H1 (cell line): ENCODE data around the gene ASCC3.

Source experiments
- CEBPB ChIP-seq: IDR thresholded peaks from 2 replicates; pipeline ENCODE4 v1.6.1; 2012; ENCODE audit warnings: low read depth, low read length
- EP300 ChIP-seq, 2 experiments: IDR thresholded peaks; 1 replicate in 1 of 2; 2 replicates in 1 of 2; pipeline ENCODE4 v1.6.1; 2011 to 2012; ENCODE audit warnings: low read depth in 2 of 2, low read length in 2 of 2, mild to moderate bottlenecking in 2 of 2, borderline replicate concordance in 1 of 2, inconsistent platforms in 1 of 2, moderate library complexity in 1 of 2
- JUN ChIP-seq: IDR thresholded peaks from 2 replicates; pipeline ENCODE4 v1.6.1; 2011; ENCODE audit warnings: low read depth, mild to moderate bottlenecking, improper control_type of control experiment, low read length
- POLR2A ChIP-seq, 2 experiments: IDR thresholded peaks; 1 replicate in 1 of 2; 2 replicates in 1 of 2; pipeline ENCODE4 v1.6.1; 2011; ENCODE audit warnings: low read depth in 2 of 2, low read length in 2 of 2, mild to moderate bottlenecking in 2 of 2; ENCODE audit errors: control extremely low read depth in 1 of 2
- POLR2AphosphoS5 ChIP-seq: IDR thresholded peaks from 2 replicates; pipeline ENCODE4 v1.6.1; 2011; ENCODE audit warnings: low read depth, low read length
- RFX5 ChIP-seq: IDR thresholded peaks from 2 replicates; pipeline ENCODE4 v1.6.1; 2011; ENCODE audit warnings: low read depth, low read length, improper control_type of control experiment, borderline replicate concordance
- SP2 ChIP-seq: IDR thresholded peaks from 2 replicates; pipeline ENCODE4 v1.6.1; 2012; ENCODE audit warnings: mild to moderate bottlenecking, low read length, inconsistent platforms
- TAF1 ChIP-seq: IDR thresholded peaks from 2 replicates; pipeline ENCODE4 v1.6.1; 2011; ENCODE audit warnings: mild to moderate bottlenecking, low read depth, low read length
- TF ChIP-seq, protein P1 (sequence below), 3 experiments: IDR thresholded peaks; 1 replicate in 2 of 3; 2 replicates in 1 of 3; pipeline versions ENCODE4 v1.5.1 to v1.6.1; 2011; ENCODE audit warnings: low read length in 3 of 3, mild to moderate bottlenecking in 3 of 3, inconsistent platforms in 2 of 3, low read depth in 1 of 3, moderate library complexity in 1 of 3; ENCODE audit not compliant: insufficient read depth in 1 of 3; ENCODE audit errors: control extremely low read depth in 1 of 3
- TF ChIP-seq, protein P2 (sequence below): IDR thresholded peaks from 2 replicates; pipeline ENCODE4 v1.6.1; 2011; ENCODE audit warnings: low read depth, mild to moderate bottlenecking, low read length; ENCODE audit not compliant: insufficient read depth
- TF ChIP-seq, protein P3 (sequence below): IDR thresholded peaks from 2 replicates; pipeline ENCODE4 v1.6.1; 2012; ENCODE audit warnings: inconsistent platforms

DNA sequence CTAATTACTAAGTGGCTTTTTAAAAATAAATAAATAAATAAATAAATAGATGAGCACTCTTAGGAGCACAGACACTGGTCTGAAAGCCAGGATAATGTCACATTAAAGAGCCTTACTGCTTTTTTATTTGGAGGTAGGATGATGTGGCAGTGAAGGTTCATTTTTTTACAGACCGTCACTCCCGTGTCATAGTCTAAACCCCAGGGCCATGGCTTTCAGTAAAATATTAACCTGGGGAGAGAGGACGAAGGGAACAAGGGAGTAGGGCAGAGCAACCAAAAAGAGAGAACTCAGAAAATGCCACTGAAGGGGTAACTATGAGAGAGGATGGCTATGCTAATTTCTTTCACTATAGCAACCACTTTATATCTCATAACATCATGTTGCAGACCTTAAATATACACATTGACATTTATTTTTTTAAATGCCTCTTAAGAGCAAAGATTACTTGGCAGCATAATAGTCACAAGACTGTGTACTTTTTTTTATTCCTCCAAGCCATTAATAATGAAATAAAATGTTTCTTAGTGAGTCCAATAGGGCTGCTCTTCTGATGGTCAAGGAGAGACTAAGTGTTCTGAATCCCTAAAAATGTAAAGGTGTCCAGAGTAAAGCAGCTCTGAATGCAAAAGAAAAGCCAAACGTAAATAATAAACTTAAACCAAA, 315.6 kb downstream of the ASCC3 start:
- TF ChIP-seq, protein P1, sequence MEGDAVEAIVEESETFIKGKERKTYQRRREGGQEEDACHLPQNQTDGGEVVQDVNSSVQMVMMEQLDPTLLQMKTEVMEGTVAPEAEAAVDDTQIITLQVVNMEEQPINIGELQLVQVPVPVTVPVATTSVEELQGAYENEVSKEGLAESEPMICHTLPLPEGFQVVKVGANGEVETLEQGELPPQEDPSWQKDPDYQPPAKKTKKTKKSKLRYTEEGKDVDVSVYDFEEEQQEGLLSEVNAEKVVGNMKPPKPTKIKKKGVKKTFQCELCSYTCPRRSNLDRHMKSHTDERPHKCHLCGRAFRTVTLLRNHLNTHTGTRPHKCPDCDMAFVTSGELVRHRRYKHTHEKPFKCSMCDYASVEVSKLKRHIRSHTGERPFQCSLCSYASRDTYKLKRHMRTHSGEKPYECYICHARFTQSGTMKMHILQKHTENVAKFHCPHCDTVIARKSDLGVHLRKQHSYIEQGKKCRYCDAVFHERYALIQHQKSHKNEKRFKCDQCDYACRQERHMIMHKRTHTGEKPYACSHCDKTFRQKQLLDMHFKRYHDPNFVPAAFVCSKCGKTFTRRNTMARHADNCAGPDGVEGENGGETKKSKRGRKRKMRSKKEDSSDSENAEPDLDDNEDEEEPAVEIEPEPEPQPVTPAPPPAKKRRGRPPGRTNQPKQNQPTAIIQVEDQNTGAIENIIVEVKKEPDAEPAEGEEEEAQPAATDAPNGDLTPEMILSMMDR (IDR thresholded peaks at IDR 0.05; ENCODE audit: control extremely low read depth in 1 of 3, insufficient read depth in 1 of 3, low read depth in 1 of 3, low read length in 3 of 3), result no peak
- TF ChIP-seq EP300 (IDR thresholded peaks at IDR 0.05; ENCODE audit: borderline replicate concordance in 1 of 2, low read depth in 2 of 2, low read length in 2 of 2), result no peak
- no peak for TF ChIP-seq JUN
- TF ChIP-seq, protein P2, sequence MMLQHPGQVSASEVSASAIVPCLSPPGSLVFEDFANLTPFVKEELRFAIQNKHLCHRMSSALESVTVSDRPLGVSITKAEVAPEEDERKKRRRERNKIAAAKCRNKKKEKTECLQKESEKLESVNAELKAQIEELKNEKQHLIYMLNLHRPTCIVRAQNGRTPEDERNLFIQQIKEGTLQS, result no peak
- no peak for TF ChIP-seq POLR2A (IDR thresholded peaks at IDR 0.05; ENCODE audit: control extremely low read depth in 1 of 2, low read depth in 2 of 2, low read length in 2 of 2)
- TF ChIP-seq SP2, result no peak
- no peak for TF ChIP-seq TAF1
- TF ChIP-seq POLR2AphosphoS5, result no peak
- TF ChIP-seq RFX5, result no peak
- TF ChIP-seq, protein P3, sequence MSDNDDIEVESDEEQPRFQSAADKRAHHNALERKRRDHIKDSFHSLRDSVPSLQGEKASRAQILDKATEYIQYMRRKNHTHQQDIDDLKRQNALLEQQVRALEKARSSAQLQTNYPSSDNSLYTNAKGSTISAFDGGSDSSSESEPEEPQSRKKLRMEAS, result no peak
- no peak for TF ChIP-seq CEBPB
